ENCODE results near the gene TFG.

TFG gene

DNA sequence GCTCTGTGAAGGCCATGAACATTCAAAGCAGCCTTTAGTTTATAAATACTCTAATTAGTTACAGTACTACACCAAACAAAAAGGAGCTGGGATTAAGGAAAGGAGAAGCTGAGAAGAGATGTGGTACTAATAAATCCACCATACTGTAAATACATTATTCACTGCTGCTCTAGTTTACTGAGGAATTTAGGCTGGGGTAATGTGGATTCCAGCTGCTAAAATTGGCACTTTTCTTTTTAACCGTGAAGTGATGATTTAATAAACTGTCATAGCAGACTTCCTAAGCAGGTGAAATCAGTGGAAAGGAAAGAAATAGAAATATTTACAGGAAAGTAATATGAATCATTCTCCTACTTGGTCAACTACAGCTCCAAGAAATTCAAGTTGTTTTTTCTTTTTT, 88.7 kb downstream of the TFG start:
- TF ChIP-seq, protein P1, sequence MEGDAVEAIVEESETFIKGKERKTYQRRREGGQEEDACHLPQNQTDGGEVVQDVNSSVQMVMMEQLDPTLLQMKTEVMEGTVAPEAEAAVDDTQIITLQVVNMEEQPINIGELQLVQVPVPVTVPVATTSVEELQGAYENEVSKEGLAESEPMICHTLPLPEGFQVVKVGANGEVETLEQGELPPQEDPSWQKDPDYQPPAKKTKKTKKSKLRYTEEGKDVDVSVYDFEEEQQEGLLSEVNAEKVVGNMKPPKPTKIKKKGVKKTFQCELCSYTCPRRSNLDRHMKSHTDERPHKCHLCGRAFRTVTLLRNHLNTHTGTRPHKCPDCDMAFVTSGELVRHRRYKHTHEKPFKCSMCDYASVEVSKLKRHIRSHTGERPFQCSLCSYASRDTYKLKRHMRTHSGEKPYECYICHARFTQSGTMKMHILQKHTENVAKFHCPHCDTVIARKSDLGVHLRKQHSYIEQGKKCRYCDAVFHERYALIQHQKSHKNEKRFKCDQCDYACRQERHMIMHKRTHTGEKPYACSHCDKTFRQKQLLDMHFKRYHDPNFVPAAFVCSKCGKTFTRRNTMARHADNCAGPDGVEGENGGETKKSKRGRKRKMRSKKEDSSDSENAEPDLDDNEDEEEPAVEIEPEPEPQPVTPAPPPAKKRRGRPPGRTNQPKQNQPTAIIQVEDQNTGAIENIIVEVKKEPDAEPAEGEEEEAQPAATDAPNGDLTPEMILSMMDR (IDR thresholded peaks at IDR 0.05; ENCODE audit: low read depth, low read length), result no peak
- no peak for DNase-seq (ENCODE audit: extremely low read depth, low read depth)
